Vagina (tissue), 2 donors: ENCODE data around the gene SDK2.

Experiments
- POLR2A ChIP-seq, 2 donors: fragments of 450-650 bp; IDR thresholded peaks; one replicate each; pipeline ENCODE4 v1.6.1; 2017; ENCODE audit warnings: antibody characterized with exemption in 2 of 2, mild to moderate bottlenecking in 2 of 2, moderate library complexity in 2 of 2
- TF ChIP-seq, protein P1 (sequence below), 3 experiments: fragments of 450-650 bp in 2 of 3; fragments of 200-600 bp in 1 of 3; sonication (generic) in 1 of 3; IDR thresholded peaks; one replicate each; pipeline ENCODE4 v1.5.1; 2017 to 2019; ENCODE audit warnings: antibody characterized with exemption in 3 of 3, mild to moderate bottlenecking in 2 of 3, moderate library complexity in 2 of 3

DNA sequence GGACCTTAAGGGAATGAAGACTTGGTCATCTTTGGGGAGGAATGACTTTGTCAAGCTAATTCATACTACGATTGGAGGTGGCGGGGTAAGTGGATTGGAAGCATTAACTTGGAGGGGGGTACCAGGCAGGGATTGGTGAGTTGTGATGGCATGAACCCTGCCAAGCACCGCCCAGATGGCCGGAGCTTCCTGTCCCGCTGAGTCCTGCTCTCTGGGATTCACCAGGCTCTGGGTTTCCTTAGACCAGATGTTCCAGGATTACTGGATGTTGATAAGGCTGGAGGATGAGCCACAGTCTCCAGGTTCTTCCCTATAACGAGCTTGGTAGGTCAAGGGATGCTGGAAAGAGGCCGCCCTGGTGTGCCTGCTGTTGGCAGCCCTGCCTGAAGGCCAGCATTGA is 154.9 kb downstream of the SDK2 start:
- TF ChIP-seq, protein P1, sequence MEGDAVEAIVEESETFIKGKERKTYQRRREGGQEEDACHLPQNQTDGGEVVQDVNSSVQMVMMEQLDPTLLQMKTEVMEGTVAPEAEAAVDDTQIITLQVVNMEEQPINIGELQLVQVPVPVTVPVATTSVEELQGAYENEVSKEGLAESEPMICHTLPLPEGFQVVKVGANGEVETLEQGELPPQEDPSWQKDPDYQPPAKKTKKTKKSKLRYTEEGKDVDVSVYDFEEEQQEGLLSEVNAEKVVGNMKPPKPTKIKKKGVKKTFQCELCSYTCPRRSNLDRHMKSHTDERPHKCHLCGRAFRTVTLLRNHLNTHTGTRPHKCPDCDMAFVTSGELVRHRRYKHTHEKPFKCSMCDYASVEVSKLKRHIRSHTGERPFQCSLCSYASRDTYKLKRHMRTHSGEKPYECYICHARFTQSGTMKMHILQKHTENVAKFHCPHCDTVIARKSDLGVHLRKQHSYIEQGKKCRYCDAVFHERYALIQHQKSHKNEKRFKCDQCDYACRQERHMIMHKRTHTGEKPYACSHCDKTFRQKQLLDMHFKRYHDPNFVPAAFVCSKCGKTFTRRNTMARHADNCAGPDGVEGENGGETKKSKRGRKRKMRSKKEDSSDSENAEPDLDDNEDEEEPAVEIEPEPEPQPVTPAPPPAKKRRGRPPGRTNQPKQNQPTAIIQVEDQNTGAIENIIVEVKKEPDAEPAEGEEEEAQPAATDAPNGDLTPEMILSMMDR (IDR thresholded peaks at IDR 0.05) = no peak
- TF ChIP-seq POLR2A (IDR thresholded peaks at IDR 0.05) = no peak
